HepG2 (cell line): Measurements from ENCODE around the gene PYCR2. TPM values are rescaled to one million over a fixed set of nuclear protein-coding genes. Genes with fewer than 3 reads are reported as not detected.

Experiments used
- ATM ChIP-seq: fragments of 450-650 bp; IDR thresholded peaks from 2 replicates; pipeline ENCODE4 v1.7.1; 2017; ENCODE audit warnings: mild to moderate bottlenecking, borderline replicate concordance
- CC2D1A ChIP-seq: sonication (generic); formaldehyde crosslinking; IDR thresholded peaks from 2 replicates; pipeline ENCODE4 v1.8.1; 2023; ENCODE audit warnings: mild to moderate bottlenecking, missing genetic modification reagents
- ETV5 ChIP-seq: IDR thresholded peaks from 2 replicates; pipeline ENCODE4 v1.6.1; 2018; ENCODE audit warnings: missing biosample characterization, missing genetic modification reagents, inconsistent platforms, borderline replicate concordance
- MYNN ChIP-seq: sonication (generic); formaldehyde crosslinking; IDR thresholded peaks from 2 replicates; pipeline ENCODE4 v1.4.0; 2020; ENCODE audit warnings: mild to moderate bottlenecking, low read depth, missing genetic modification reagents
- POLR2A ChIP-seq, 2 experiments: IDR thresholded peaks; 2 replicates each; pipeline ENCODE4 v1.6.1; 2011; ENCODE audit warnings: low read depth in 2 of 2, low read length in 2 of 2, mild to moderate bottlenecking in 1 of 2, moderate library complexity in 1 of 2; ENCODE audit not compliant: insufficient read depth in 1 of 2
- POLR2AphosphoS2 ChIP-seq: IDR thresholded peaks from 2 replicates; pipeline ENCODE4 v1.6.1; 2011; ENCODE audit warnings: low read depth, low read length, improper control_type of control experiment
- REXO4 ChIP-seq: sonication (generic); formaldehyde crosslinking; IDR thresholded peaks from 2 replicates; pipeline ENCODE4 v1.8.0; 2022; ENCODE audit warnings: missing genetic modification reagents, mild to moderate bottlenecking, borderline replicate concordance
- SSRP1 ChIP-seq: IDR thresholded peaks from 2 replicates; pipeline ENCODE4 v1.6.1; 2016; ENCODE audit warnings: control low read depth
- THYN1 ChIP-seq: sonication (generic); formaldehyde crosslinking; IDR thresholded peaks from 2 replicates; pipeline ENCODE4 v1.8.1; 2023; ENCODE audit warnings: low read depth, mild to moderate bottlenecking, moderate library complexity, missing genetic modification reagents, borderline replicate concordance
- ZNF20 ChIP-seq: sonication (generic); formaldehyde crosslinking; IDR thresholded peaks from 2 replicates; pipeline ENCODE4 v1.4.0; 2020; ENCODE audit warnings: mild to moderate bottlenecking, moderate library complexity, missing genetic modification reagents
- ZNF292 ChIP-seq: sonication (generic); formaldehyde crosslinking; IDR thresholded peaks from 2 replicates; pipeline ENCODE4 v1.8.1; 2022; ENCODE audit warnings: mild to moderate bottlenecking, low read depth, missing genetic modification reagents, borderline replicate concordance
- ZNF552 ChIP-seq: sonication (generic); formaldehyde crosslinking; IDR thresholded peaks from 2 replicates; pipeline ENCODE4 v1.9.0; 2022; ENCODE audit warnings: missing genetic modification reagents, mild to moderate bottlenecking, borderline replicate concordance
- polyA plus RNA-seq, 8 experiments: library from polyadenylated mRNA; depleted of rRNA in 3 of 8; stranded (reverse) in 7 of 8; unstranded in 1 of 8; fragments of >200 nt; fragmentation: Illumina TruSeq in 4 of 8; extraction: Trizol in 4 of 8; gene quantifications; 2 replicates each; pipeline versions ENCODE4 v1.2.1 to v1.2.3, GENCODE V29; 2011 to 2016; ENCODE audit warnings: low read depth in 4 of 8, missing spikeins in 1 of 8, mixed read lengths in 1 of 8; ENCODE audit not compliant: insufficient read depth in 1 of 8
- total RNA-seq, 5 experiments: library from RNA; depleted of rRNA; stranded (reverse); fragments of >200 nt; fragmentation: Illumina TruSeq; extraction: Trizol; gene quantifications; 2 replicates each; pipeline ENCODE4 v1.2.3, GENCODE V29; 2016; ENCODE audit warnings: low read depth in 1 of 5
- TF ChIP-seq, protein P1 (sequence below), 2 experiments: fragments of 450-650 bp in 1 of 2; sonication (generic) in 1 of 2; formaldehyde crosslinking in 1 of 2; IDR thresholded peaks; 2 replicates each; pipeline versions ENCODE4 v1.6.1 to v1.8.0; 2016 to 2022; ENCODE audit warnings: antibody characterized with exemption in 1 of 2, mild to moderate bottlenecking in 1 of 2, missing genetic modification reagents in 1 of 2
- TF ChIP-seq, protein P2 (sequence below), 2 experiments: sonication (generic) in 1 of 2; formaldehyde crosslinking in 1 of 2; IDR thresholded peaks; 2 replicates each; pipeline versions ENCODE4 v1.5.1 to v1.6.1; 2011 to 2020; ENCODE audit warnings: borderline replicate concordance in 1 of 2, low read depth in 1 of 2, low read length in 1 of 2, mild to moderate bottlenecking in 1 of 2, missing genetic modification reagents in 1 of 2, moderate library complexity in 1 of 2
- TF ChIP-seq, protein P3 (sequence below): sonication (generic); formaldehyde crosslinking; IDR thresholded peaks from 2 replicates; pipeline ENCODE4 v1.8.1; 2023; ENCODE audit warnings: mild to moderate bottlenecking, missing genetic modification reagents

The PYCR2 gene
- total and polyA plus RNA-seq, 2 of the 13 experiments (the other 11 are each of a cell fraction or from before 2014, with no cell fraction given) = 47.2 to 47.8 TPM

DNA sequence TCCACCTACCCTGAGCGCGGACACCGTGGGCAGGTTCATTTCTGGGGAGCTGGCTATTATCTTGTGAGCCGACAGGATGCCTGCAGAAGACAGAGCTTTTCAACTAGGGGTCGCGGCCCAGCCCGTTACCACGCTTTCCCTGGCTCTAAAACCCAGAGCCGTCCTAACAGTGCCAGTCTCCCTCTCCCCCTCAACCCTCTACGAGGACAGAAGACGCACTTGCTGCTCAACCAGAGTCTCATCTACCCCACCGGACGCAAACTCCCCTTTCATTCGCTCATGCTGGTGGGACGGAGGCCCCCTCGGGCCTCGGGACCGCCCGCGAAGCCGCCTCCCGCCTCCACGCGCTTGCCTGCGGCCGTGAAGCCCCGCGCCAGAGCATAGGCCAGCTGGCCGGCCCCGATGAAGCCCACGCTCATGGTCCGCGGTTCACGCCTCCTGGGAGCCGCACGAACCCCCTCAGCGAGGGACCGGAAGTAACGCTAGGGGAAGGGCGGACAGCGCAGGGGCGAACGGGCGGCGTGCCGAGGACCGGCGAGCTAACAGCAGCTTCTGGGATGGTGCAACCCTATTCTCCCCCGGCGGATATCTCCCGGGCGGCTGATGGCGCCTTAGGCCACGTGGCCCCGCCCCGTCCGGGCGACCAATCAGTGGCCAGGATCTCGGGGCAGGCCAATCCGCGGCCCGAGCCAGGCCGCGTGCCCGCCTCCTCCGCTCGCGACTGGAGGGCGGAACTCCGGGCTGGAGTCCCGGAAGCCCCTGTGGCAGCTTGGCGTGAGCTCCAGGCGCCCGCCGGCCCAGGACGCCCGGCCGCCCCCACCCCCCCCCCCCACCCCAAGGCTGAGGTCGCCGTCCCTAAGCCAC, at the start of gene PYCR2 (continued):
- TF ChIP-seq, protein P1, sequence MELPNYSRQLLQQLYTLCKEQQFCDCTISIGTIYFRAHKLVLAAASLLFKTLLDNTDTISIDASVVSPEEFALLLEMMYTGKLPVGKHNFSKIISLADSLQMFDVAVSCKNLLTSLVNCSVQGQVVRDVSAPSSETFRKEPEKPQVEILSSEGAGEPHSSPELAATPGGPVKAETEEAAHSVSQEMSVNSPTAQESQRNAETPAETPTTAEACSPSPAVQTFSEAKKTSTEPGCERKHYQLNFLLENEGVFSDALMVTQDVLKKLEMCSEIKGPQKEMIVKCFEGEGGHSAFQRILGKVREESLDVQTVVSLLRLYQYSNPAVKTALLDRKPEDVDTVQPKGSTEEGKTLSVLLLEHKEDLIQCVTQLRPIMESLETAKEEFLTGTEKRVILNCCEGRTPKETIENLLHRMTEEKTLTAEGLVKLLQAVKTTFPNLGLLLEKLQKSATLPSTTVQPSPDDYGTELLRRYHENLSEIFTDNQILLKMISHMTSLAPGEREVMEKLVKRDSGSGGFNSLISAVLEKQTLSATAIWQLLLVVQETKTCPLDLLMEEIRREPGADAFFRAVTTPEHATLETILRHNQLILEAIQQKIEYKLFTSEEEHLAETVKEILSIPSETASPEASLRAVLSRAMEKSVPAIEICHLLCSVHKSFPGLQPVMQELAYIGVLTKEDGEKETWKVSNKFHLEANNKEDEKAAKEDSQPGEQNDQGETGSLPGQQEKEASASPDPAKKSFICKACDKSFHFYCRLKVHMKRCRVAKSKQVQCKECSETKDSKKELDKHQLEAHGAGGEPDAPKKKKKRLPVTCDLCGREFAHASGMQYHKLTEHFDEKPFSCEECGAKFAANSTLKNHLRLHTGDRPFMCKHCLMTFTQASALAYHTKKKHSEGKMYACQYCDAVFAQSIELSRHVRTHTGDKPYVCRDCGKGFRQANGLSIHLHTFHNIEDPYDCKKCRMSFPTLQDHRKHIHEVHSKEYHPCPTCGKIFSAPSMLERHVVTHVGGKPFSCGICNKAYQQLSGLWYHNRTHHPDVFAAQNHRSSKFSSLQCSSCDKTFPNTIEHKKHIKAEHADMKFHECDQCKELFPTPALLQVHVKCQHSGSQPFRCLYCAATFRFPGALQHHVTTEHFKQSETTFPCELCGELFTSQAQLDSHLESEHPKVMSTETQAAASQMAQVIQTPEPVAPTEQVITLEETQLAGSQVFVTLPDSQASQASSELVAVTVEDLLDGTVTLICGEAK (IDR thresholded peaks at IDR 0.05) = no peak
- TF ChIP-seq, protein P1 (CRISPR knock-in tag; IDR thresholded peaks at IDR 0.05) = no peak; the same call in 1 of the 2 replicates
- TF ChIP-seq REXO4 (CRISPR knock-in tag) (no peak), THYN1 (CRISPR knock-in tag) (no peak), ATM (no peak), ETV5 (peak; percentile 93), ZNF292 (CRISPR knock-in tag) (no peak), POLR2AphosphoS2 (no peak), CC2D1A (CRISPR knock-in tag) (no peak), MYNN (no peak), ZNF552 (CRISPR knock-in tag) (peak; percentile 88), ZNF20 (CRISPR knock-in tag) (no peak), POLR2A (IDR thresholded peaks at IDR 0.05; ENCODE audit: insufficient read depth in 1 of 2, low read depth in 2 of 2, low read length in 2 of 2) (peak; percentile 52 to 96), SSRP1 (no peak)
- TF ChIP-seq, protein P2, sequence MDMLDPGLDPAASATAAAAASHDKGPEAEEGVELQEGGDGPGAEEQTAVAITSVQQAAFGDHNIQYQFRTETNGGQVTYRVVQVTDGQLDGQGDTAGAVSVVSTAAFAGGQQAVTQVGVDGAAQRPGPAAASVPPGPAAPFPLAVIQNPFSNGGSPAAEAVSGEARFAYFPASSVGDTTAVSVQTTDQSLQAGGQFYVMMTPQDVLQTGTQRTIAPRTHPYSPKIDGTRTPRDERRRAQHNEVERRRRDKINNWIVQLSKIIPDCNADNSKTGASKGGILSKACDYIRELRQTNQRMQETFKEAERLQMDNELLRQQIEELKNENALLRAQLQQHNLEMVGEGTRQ (IDR thresholded peaks at IDR 0.05; ENCODE audit: low read depth, low read length) = peak; percentile 86
- TF ChIP-seq, protein P2 (CRISPR knock-in tag; IDR thresholded peaks at IDR 0.05; ENCODE audit: borderline replicate concordance) = peak; percentile 91; the same call in 1 of the 2 replicates
- TF ChIP-seq, protein P3, sequence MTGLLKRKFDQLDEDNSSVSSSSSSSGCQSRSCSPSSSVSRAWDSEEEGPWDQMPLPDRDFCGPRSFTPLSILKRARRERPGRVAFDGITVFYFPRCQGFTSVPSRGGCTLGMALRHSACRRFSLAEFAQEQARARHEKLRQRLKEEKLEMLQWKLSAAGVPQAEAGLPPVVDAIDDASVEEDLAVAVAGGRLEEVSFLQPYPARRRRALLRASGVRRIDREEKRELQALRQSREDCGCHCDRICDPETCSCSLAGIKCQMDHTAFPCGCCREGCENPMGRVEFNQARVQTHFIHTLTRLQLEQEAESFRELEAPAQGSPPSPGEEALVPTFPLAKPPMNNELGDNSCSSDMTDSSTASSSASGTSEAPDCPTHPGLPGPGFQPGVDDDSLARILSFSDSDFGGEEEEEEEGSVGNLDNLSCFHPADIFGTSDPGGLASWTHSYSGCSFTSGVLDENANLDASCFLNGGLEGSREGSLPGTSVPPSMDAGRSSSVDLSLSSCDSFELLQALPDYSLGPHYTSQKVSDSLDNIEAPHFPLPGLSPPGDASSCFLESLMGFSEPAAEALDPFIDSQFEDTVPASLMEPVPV (CRISPR knock-in tag) = no peak
